Measurements from ENCODE around the gene ORC3. TPM values are rescaled to one million over a fixed set of nuclear protein-coding genes. Genes with fewer than 3 reads are reported as not detected.

The ORC3 gene
- total and polyA plus RNA-seq, 2 donors (not counting 1 experiment from before 2014, with no cell fraction given) = 16.1 to 31.2 TPM

GRCh38 chr6:87633851-87634250 lies 43.9 kb downstream of the ORC3 start:
- Histone ChIP-seq H3K4me2 (replicated peaks; ENCODE audit: low read depth, low read length, poor library complexity, severe bottlenecking) (no peak overlapping the region), H2AFZ (ENCODE audit: insufficient read depth, low read depth, low read length, poor library complexity, severe bottlenecking) (no peak overlapping the region), H3K27me3 (replicated peaks in 1 of 4; ENCODE audit: control extremely low read depth in 1 of 4, control insufficient read depth in 3 of 4, insufficient read depth in 4 of 4, low read length in 3 of 4) (no peaks in the 10 kb centered on the region), H3K9me3 (ENCODE audit: control extremely low read depth in 1 of 3, control insufficient read depth in 2 of 3, insufficient read depth in 1 of 3, low read length in 2 of 3) (no peaks in the 10 kb centered on the region), H4K20me1 (ENCODE audit: control insufficient read depth, insufficient read depth, low read length, poor library complexity, severe bottlenecking) (no peaks in the 10 kb centered on the region), H3K9ac (ENCODE audit: low read length) (no peak overlapping the region), H3K4me3 (ENCODE audit: control extremely low read depth in 1 of 5, extremely low read depth in 1 of 5, insufficient read depth in 1 of 5, low read depth in 2 of 5, low read length in 4 of 5) (no peak overlapping the region), H3K79me2 (ENCODE audit: control insufficient read depth, insufficient read depth, low read length) (no peaks in the 10 kb centered on the region), H3K4me1 (ENCODE audit: control insufficient read depth in 2 of 2, insufficient read depth in 2 of 2, low read length in 2 of 2) (no peaks in the 10 kb centered on the region), H3K36me3 (replicated peaks in 1 of 2; ENCODE audit: control extremely low read depth in 1 of 2, control insufficient read depth in 1 of 2, extremely low read depth in 1 of 2, insufficient read depth in 2 of 2, low read length in 1 of 2) (peaks cover 1 to 18% of the 10 kb centered on the region in 2 experiments), H3K27ac (ENCODE audit: low read length in 2 of 2) (no peak overlapping the region)
- ChIA-PET POLR2A (no interaction called here), CTCF (no interaction called here)
- WGBS (ENCODE audit: insufficient coverage) = no CpG with 5 or more reads among the region's 3 CpGs
- intact Hi-C loops (cut with micrococcal nuclease) = no loop called here
- H3K27me3 Mint-ChIP-seq = no peaks in the 10 kb centered on the region
- ATAC-seq (ENCODE audit: low read depth) (no peak), DNase-seq (no peak)
- no peak overlapping the region for H3K4me3 Mint-ChIP-seq
- H3K4me1 Mint-ChIP-seq = no peaks in the 10 kb centered on the region
- no peaks in the 10 kb centered on the region for H3K9me3 Mint-ChIP-seq (ENCODE audit: insufficient read depth)
- TF ChIP-seq EZH2 (IDR thresholded peaks at IDR 0.05; ENCODE audit: borderline replicate concordance, insufficient read depth, low read depth, low read length, poor library complexity, severe bottlenecking) (no peak), CTCF (IDR thresholded peaks at IDR 0.05) (no peak)
- H3K27ac Mint-ChIP-seq = no peak overlapping the region

DNA sequence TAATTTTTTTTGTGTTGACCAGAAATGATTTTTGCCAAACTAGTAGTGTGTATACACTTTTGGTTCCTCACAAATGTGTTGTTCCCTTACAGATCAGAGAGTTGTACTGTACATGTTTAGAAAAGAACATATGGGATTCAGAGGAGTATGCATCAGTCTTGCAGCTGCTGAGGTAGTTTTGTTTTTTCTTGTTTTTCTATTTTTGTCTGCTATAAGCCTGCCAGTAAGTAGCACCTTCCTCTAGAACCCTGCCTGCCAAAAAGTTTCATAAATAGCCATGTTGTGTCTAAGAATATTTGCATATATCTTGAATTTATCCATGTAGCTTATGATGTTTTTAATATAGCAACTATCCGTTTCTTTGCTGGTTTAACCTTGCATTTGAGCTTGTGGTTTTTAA lies 46.4 kb downstream of the ORC3 start:
- no peak overlapping the region for H2AFZ ChIP-seq (ENCODE audit: insufficient read depth, low read depth, low read length, poor library complexity, severe bottlenecking)
- no peaks in the 10 kb centered on the region for H3K4me1 ChIP-seq (ENCODE audit: control insufficient read depth in 2 of 2, insufficient read depth in 2 of 2, low read length in 2 of 2)
- ChIA-PET CTCF (interaction anchor here (0.7 kb wide), 1 partner anchor 10 kb away, joined by 6 read pairs; no protein-coding TSS in a partner anchor), POLR2A (no interaction called here)
- WGBS (ENCODE audit: insufficient coverage) = no CpG with 5 or more reads among the region's 1 CpG
- no peaks in the 10 kb centered on the region for H3K79me2 ChIP-seq (ENCODE audit: control insufficient read depth, insufficient read depth, low read length)
- H3K4me1 Mint-ChIP-seq = no peaks in the 10 kb centered on the region
- no peaks in the 10 kb centered on the region for H4K20me1 ChIP-seq (ENCODE audit: control insufficient read depth, insufficient read depth, low read length, poor library complexity, severe bottlenecking)
- H3K4me3 ChIP-seq (ENCODE audit: control extremely low read depth in 1 of 5, extremely low read depth in 1 of 5, insufficient read depth in 1 of 5, low read depth in 2 of 5, low read length in 4 of 5) = no peak overlapping the region
- no peaks in the 10 kb centered on the region for H3K27me3 ChIP-seq (replicated peaks in 1 of 4; ENCODE audit: control extremely low read depth in 1 of 4, control insufficient read depth in 3 of 4, insufficient read depth in 4 of 4, low read length in 3 of 4)
- TF ChIP-seq EZH2 (IDR thresholded peaks at IDR 0.05; ENCODE audit: borderline replicate concordance, insufficient read depth, low read depth, low read length, poor library complexity, severe bottlenecking) = no peak
- TF ChIP-seq CTCF (IDR thresholded peaks at IDR 0.05) = no peak
- DNase-seq = no peak
- no peak overlapping the region for H3K27ac Mint-ChIP-seq
- peaks cover 1 to 13% of the 10 kb centered on the region in 2 experiments for H3K36me3 ChIP-seq (replicated peaks in 1 of 2; ENCODE audit: control extremely low read depth in 1 of 2, control insufficient read depth in 1 of 2, extremely low read depth in 1 of 2, insufficient read depth in 2 of 2, low read length in 1 of 2)
- no peak overlapping the region for H3K9ac ChIP-seq (ENCODE audit: low read length)
- no peak overlapping the region for H3K27ac ChIP-seq (ENCODE audit: low read length in 2 of 2)
- no peak for ATAC-seq (ENCODE audit: low read depth)
- H3K4me2 ChIP-seq (replicated peaks; ENCODE audit: low read depth, low read length, poor library complexity, severe bottlenecking) = no peak overlapping the region
- H3K27me3 Mint-ChIP-seq = no peaks in the 10 kb centered on the region
- intact Hi-C loops (cut with micrococcal nuclease) = no loop called here
- no peaks in the 10 kb centered on the region for H3K9me3 ChIP-seq (ENCODE audit: control extremely low read depth in 1 of 3, control insufficient read depth in 2 of 3, insufficient read depth in 1 of 3, low read length in 2 of 3)
- H3K9me3 Mint-ChIP-seq (ENCODE audit: insufficient read depth) = no peaks in the 10 kb centered on the region
- no peak overlapping the region for H3K4me3 Mint-ChIP-seq
